Lung microvascular endothelial cell (primary cell): ENCODE results near the gene ZNF226. TPM values are rescaled to one million over a fixed set of nuclear protein-coding genes. Genes with fewer than 3 reads are reported as not detected.
"Not testable (repeated sequence)": the region's sequence is repeated elsewhere in the genome, so short reads cannot be mapped to it uniquely, and the experiment has no call there.

Experiments used
- DNase-seq, 2 donors: peaks; one replicate each; pipeline versions ENCODE4 v3.0.0 to v3.0.0-alpha.2; 2010; ENCODE audit warnings: low read depth in 2 of 2
- total RNA-seq: library from RNA; depleted of rRNA; stranded (reverse); fragments of >200 nt; gene quantifications from 2 replicates; pipeline ENCODE4 v1.2.1, GENCODE V29; 2014

ZNF226 gene
- total RNA-seq = 12.0 and 13.1 TPM in 2 replicates

DNA sequence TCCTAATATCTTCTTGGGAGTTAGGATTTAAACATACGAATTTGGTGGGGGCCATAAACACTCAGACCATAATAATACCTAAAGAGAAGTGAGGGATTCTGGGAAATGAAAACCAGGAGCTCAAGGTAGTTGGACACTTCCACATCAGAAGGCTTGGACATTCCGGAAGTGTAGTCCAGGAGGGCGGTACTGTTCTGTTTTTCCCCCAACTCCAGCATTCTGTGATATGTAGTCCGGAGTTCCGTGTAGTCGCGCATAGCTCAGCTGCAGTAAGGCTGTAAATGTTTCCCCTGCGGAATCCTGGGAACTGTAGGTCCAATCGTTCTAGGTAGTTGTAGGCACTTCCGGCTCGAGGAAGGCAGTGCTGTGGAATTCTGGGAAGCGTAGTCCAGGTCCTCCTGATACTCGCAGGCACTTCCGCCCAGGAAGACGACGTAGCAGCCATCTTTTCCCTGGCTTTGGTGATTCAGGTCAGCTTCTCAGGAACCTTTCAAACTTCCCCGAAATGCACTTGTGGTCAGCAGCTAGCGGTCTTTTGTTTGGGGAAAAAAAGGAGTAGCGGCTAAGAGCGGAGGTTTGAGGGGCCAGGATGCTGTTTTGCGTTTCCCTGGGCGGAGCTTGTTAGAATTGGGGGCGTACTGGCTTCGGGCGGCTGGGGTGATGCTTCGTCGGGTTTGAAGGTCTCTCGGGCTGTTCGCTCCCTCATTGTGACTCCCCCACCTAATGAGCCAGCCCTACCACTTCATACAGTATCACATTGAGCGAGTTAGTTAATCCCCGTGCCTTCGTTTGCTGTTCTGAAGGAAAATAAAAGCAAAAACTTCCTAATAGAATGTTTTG, at the start of gene ZNF226:
Gene ZNF226 (plus strand): TSS at position 428 of the 840 bp plus-strand sequence. CDS start 4,981 bp downstream, outside the sequence.
- DNase-seq = peak; percentile 99

DNA sequence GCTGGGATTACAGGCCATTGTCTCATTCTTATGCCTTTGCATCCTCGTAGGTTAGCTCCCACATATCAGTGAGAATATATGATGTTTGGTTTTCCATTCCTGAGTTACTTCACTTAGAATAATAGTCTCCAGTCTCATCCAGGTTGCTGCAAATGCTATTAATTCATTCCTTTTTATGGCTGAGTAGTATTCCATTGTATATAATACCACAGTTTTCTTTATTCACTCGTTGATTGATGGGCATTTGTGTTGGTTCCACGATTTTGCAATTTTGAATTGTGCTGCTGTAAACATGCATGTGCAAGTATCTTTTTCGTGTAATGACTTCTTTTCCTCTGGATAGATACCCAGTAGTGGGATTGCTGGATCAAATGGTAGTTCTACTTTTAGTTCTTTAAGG, 43.7 kb upstream of the ZNF226 start:
- DNase-seq = not testable (repeated sequence)

DNA sequence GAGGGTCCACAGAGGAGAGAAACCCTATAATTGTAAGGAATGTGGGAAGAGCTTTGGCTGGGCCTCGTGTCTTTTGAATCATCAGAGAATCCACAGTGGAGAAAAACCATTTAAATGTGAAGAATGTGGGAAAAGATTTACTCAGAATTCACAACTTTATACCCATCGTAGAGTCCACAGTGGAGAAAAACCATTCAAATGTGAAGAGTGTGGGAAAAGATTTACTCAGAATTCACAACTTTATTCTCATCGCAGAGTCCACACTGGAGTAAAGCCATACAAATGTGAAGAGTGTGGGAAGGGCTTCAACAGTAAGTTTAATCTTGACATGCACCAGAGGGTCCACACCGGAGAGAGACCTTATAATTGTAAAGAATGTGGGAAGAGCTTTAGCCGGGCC, 32.9 kb upstream of the ZNF226 start:
- no peak for DNase-seq

DNA sequence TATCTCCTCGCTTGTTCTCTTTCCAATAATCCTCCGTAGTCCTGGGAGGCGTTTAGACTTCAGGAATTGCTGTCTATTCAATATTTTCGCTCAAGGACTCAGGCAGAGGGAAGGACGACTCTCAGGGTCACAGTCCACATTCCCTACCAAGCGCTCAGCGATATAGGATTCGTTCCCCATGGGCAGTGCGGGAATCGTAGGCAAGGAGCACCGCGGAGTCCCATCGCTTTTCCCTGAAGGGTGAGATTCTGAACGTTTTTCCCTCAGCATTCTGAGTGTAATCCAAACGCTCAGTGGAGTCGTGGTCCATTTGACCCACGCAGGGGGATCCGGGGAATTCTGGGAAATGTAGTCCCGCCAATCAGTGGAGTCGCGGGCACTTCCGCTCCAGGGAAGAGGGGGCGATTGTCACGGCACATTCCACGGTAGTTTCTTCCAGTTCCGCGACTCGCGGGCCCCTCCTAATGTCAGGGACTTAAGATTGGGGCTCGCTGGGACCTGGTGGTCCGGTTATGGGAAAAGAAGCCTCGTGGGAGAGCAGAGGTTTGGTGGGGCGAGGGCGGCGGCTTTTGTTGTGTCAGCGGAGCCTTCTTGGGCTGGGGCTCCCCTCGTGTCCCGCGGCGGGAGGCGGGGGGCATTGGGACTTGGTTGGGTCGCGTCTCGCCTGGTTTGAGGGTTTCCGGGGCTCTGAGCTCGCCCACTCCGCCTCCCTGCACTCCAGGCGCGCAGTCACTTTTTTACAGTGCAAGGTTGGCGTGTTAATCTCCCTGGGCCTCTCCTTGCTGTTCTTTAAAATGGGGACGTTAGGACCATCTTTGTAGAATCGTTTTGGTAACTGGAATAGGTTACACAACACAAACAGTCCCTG, 23.5 kb upstream of the ZNF226 start, which contains the start of gene ZNF234:
Gene ZNF234 (plus strand): TSS at position 364 of the 868 bp plus-strand sequence. CDS start 3,079 bp downstream, outside the sequence.
- DNase-seq = peak; percentile 82 to 85

DNA sequence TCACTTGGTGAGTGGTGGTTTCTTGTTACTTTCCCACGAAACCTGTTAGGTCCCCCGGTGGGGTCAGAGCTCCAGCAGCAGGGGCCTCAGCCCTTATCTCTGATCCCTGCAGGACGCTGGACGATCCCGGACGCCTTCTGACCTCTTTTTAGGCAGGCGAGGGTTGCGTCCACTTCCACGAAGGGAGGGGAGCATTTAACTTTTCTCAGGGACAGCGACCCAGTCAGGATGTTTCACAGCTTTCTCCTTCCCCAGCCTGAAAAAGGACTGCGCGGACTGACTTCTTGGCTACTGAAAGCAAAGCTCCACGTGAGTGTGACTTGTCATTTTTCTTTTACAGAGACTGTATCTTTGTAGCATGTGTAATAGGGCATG, 22.9 kb upstream of the ZNF226 start:
- peak; percentile 36 to 51 for DNase-seq

DNA sequence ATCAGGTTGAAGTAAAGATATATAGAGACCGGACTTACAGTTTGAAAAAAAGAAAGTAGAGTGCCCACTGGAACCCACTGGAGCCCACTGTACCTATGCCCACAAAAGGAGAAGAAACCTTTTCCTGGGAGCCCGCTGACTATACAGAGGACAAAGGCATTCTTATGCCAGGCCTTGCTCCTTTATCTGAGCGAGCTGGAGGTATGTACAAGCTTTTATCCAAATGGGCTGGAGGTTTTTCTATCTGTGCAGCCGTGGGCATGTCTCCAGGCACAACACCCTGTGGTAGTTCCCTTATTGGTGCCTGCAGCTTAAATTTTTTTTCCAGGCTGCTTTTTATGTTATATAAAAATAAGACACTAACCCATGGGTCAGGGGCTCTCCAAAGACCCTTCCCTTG, 15.1 kb upstream of the ZNF226 start:
- no peak for DNase-seq

DNA sequence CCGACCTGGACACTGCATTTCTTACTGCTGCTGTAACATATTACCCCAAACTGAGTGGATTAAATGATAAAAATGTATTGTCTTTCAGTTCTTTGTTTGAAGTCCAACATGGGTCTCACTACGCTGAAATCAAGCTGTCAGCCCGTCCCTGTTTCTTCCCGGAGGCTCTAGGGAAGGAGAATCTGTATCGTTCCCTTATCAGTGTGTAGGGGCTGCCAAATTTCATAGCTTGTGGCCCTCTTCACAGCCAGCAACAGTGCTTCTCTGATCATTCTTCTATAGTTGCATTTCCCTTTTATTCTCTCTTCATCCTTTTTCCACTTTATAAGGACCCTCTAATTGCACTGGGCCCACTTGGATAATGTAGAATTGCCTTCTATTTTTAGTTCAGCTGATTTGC, 13.4 kb upstream of the ZNF226 start:
- no peak for DNase-seq

DNA sequence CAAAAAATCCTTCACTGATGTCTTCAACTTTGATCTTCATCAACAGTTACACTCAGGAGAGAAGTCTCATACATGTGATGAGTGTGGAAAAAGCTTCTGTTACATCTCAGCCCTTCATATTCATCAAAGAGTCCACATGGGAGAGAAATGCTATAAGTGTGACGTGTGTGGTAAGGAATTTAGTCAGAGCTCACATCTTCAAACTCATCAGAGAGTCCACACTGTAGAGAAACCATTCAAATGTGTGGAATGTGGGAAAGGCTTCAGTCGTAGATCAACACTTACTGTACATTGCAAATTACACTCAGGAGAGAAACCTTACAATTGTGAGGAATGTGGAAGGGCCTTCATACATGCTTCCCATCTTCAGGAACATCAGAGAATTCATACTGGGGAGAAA, 8.4 kb upstream of the ZNF226 start:
- DNase-seq = no peak

DNA sequence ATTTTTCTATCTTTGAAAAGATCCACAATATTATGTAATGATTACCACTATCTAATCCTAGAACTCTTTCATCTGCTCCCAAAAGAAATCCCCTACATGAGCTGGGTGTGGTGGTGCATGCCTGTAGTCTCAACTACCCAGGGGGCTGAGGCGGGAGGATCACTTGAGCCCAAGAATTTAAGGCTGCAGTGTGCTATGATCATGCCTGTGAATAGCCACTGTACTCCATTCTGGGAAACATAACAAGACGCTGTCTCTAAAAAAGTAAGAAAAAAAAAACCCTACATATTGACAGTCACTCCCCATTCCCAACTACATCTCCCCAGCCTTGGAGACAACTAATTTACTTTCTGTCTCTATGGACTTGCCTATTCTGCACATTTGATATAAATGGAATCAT, 1.1 kb upstream of the ZNF226 start:
- no peak for DNase-seq

DNA sequence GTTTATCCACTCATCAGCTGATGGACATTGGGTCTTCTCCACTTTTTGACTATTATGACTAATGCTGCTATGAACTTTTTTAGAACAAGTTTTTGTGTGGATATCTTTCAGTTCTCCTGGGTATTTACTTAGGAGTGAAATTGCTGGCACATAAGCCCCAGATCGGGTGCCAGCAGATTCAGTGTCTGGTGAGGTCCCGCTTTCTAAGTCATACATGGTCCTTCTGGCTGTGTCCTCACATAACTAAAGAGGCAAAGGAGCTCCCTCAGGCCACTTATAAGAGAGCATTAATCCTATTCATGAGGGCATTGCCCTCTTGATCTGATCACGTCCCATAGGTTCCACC, 600 bp upstream of the ZNF226 start:
- DNase-seq = peak in 1 of 2 donors; percentile 6

DNA sequence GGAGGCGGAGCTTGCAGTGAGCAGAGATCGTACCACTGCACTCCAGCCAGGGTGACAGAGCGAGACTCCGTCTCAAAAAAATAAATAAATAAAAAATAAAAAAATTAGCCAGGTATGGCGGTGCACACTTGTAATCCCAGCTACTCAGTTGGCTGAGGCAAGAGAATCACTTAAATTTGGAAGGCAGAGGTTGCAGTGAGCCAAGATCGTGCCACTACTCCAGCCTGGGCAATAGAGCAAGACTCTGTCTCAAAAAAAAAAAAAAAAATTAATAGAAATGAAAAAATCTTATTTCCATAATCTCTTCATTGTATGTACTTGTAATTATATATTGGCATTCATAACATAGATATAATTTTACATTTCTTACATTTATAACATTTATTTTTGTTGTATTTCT, 5.8 kb downstream of the ZNF226 start:
- not testable (repeated sequence) for DNase-seq

DNA sequence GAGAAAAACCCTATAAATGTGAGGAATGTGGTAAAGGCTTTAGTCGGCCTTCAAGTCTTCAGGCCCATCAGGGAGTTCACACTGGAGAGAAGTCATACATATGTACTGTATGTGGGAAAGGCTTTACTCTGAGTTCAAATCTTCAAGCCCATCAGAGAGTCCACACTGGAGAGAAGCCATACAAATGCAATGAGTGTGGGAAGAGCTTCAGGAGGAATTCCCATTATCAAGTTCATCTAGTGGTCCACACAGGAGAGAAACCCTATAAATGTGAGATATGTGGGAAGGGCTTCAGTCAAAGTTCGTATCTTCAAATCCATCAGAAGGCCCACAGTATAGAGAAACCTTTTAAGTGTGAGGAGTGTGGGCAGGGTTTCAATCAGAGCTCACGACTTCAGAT, 11.7 kb downstream of the ZNF226 start:
- no peak for DNase-seq

DNA sequence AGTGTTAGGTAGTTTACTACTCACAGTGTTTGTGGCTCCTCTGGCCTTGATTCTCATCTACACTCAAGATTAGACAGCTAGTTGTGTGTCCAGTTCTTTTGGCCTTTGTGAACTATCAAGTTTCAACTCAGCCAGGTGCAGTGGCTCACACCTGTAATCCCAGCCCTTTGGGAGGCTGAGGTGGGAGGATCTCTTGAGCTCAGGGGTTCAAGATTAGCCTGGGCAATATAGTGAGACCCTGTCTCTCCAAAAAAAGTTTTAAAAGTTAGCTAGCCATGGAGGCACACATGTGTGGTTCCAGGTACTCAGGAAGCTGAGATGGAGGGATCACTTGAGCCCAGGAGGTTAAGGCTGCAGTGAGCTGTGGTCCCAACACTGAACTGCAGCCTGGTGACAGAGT, 16.1 kb downstream of the ZNF226 start:
- no peak for DNase-seq

DNA sequence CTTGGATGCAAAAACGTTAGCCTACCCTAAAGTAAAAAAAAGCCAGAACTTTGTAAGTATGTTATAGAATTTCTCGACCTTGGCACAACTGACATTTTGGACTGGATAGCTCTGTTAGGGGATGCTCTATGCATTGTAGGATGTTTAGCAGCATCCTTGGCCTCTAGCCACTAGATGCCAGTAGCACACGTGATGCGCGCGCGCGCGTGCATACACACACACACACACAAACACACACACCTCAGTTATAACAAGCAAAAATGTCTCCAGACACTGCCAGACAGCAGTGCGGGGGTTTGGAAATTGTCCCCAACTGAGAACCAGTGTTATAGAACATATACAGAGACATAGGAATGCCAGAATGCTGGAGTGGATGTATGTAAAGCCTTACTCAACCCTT, 17.2 kb downstream of the ZNF226 start:
- DNase-seq = no peak

DNA sequence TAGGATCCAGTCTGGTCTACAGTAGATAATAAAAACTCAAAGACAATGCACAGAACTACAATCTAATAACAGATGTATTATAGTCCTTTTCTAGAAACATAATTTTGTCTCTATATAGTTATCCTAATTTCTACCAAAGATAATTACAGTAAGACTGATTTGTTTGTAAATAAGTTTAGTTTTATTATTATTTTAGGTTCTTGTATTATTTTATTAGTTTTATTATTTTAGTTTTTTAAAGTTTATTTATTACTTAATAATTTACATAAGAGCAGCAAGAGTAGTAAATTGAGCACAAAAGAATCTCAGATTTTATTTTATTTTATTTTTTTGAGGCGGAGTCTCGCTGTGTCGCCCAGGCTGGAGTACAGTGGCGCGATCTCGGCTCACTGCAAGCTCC, 25.1 kb downstream of the ZNF226 start:
- no peak for DNase-seq

DNA sequence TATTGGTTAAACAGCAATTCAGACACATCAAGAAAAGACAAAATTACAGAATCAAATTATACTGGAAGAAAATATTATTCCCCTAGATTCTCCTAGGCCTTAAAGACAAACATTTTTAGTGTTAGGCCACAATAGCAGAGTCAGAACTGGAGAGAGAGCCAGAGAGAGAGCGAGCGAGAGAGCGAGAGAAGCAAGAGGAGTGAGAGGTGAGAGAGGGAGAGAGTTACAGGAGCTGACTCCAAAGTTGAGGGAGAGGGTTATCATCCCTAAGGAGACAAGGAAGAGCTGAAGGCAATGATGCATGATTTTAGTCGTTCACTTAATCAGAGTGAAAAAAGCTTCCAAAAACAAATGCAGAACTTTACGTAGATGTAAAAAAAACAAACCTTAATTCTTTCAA, 27.2 kb downstream of the ZNF226 start:
- no peak for DNase-seq

DNA sequence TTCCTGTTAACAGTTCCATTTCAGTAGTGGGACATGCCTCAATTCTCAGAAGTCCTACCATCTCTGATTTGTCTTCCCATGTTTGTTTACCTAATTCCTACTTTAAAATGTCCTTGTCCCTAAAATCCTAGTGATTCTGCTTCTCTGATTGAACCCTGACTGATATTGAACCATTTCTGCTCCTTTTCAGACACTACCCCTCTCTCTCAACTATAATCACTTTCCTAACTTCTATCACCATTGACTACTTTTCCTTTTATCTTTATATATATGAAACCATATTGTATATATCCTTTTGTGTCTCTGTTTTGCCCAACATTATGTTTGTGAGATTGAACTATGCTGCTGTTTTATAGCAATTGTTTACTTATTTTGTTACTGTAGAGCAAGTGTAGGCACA, 31.9 kb downstream of the ZNF226 start:
- DNase-seq = no peak

DNA sequence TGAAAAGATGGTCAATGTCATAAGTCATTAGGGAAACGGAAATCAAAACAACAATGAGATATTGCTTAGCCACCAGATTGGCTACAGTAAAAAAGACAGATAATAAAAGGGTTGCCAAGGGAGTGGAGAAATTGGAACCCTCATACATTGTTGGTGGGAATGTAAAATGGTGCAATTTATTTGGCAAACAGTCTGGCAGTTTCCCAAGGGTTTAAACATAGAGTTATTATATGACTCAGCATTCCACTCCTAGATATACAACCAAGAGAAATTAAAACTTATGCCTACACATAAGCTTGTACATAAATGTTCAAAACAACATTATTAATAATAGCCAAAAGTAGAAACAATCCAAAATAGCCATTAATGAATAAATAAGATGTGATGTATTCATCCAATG, 37.6 kb downstream of the ZNF226 start:
- DNase-seq = peak in 1 of 2 donors; percentile 11

DNA sequence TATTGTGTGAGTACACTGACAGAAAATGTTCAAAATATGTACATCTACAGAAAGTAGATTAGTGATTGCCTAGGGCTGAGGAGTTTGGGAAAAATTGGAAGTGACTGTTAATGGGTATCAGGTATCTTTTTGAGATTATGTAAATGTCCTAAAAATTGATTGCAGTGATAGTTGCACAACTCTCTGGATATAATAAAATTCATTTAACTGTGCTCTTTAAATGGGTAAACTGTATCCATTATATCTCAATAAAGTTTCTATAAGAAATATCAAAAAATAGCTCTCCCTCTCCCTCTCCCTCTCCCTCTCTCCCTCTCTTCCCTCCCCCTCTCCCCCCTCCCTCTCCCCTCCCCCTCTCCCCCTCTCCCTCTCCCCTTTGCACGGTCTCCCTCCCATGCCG, 38.1 kb downstream of the ZNF226 start:
- DNase-seq = no peak

DNA sequence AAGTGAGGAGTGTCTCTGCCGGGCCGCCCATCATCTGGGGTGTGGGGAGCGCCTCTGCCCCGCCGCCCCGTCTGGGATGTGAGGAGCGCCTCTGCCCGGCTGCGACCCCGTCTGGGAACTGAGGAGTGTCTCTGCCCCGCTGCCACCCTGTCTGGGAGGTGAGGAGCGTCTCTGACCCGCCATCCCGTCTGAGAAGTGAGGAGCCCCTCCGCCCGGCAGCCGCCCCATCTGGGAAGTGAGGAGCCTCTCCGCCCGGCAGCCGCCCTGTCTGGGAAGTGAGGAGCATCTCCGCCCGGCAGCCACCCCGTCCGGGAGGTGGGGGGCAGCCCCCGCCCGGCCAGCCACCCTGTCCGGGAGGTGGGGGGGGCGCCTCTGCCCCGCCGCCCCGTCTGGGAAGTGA, 39.0 kb downstream of the ZNF226 start:
- DNase-seq = not testable (repeated sequence)

DNA sequence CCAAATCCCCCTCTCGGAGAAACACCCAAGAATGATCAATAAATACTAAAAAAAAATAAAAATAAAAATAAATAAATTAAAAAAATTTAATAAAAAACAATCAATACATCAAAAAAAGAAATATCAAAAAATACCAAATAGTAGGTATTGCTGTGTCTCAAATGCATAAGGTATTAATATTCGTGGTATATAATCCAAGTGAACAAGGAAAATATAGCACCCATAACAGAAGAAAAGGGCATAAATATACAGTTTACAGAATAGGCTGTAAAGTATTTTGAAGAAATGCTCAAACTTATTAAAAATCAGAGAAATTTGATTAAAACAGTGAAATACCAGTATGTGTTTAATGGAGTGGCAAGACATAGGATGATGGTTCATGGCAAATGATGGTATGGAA, 39.9 kb downstream of the ZNF226 start:
- no peak for DNase-seq

DNA sequence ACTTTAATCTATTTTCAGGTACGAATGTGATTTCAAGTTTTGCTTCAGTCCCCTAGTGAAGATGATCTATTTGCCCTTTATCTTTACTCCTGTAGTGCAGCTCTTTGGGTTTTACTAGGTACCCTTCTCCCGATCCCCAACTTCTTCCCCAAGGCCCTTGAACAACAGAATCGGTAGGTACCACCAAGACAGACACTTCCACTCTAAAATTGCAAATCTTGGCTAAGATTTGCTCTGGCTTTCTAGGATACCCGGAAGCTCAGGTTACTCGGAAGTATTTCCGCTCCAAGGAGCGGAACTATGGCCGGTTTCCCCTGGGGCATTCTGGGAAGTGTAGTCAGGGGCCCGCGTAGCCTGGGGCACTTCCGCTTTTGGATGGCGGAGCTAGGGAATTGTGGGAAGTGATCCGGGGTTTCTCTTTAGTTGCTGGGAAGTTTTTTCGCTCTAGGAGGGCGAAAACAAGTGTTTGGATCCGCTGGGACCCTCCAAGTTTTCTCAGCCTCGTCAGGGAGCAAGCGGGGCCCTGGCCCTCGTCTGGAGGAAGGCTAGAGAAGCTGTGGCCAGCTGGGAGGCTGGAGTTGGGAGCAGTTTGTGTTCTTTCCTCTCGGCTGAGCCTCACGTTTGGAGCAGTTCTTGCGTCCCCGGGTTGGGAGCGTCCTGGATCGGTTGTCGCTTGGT, 42.4 kb downstream of the ZNF226 start:
- DNase-seq = peak; percentile 89 to 94
